GM12878 (cell line): ENCODE measurements around the gene METTL3. TPM values are rescaled to one million over a fixed set of nuclear protein-coding genes. Genes with fewer than 3 reads are reported as not detected.

Experiments used
- BMI1 ChIP-seq: fragments of 450-650 bp; IDR thresholded peaks from 2 replicates; pipeline ENCODE4 v1.6.1; 2016; ENCODE audit warnings: mild to moderate bottlenecking, moderate library complexity, borderline replicate concordance
- ETV6 ChIP-seq, 2 experiments: fragments of 450-650 bp in 1 of 2; IDR thresholded peaks in 1 of 2; conservative IDR thresholded peaks in 1 of 2; 2 replicates each; pipeline ENCODE4 v1.6.1; 2014; ENCODE audit warnings: antibody characterized with exemption in 1 of 2, borderline replicate concordance in 1 of 2, low read depth in 1 of 2, mild to moderate bottlenecking in 1 of 2, moderate library complexity in 1 of 2
- HDAC2 ChIP-seq: fragments of 200-600 bp; sonication (generic); IDR thresholded peaks from 2 replicates; pipeline ENCODE4 v1.6.1; 2017
- IRF3 ChIP-seq: fragments of 450-650 bp; IDR thresholded peaks from 2 replicates; pipeline ENCODE4 v1.6.1; 2014; ENCODE audit warnings: mild to moderate bottlenecking
- ZSCAN29 ChIP-seq: fragments of 450-650 bp; IDR thresholded peaks from 2 replicates; pipeline ENCODE4 v1.6.1; 2017; ENCODE audit warnings: mild to moderate bottlenecking, moderate library complexity
- polyA plus RNA-seq, 11 experiments: library from polyadenylated mRNA; depleted of rRNA in 4 of 11; unstranded in 6 of 11; stranded (reverse) in 5 of 11; fragments of >200 nt; fragmentation: Nextera tagmentation in 4 of 11; fragmentation: Illumina TruSeq in 1 of 11; extraction: Ambion mirVana in 4 of 11; extraction: Trizol in 1 of 11; gene quantifications; 1 replicate in 1 of 11; 2 replicates in 10 of 11; pipeline versions ENCODE4 v1.2.1 to v1.2.3, GENCODE V29; 2011 to 2016; ENCODE audit warnings: inconsistent platforms in 2 of 11, missing spikeins in 2 of 11, low read depth in 1 of 11
- total RNA-seq, 4 experiments: library from RNA; depleted of rRNA in 3 of 4; stranded (reverse); fragments of >200 nt in 3 of 4; fragmentation: Illumina TruSeq in 1 of 4; extraction: Trizol in 1 of 4; gene quantifications; 2 replicates each; pipeline versions ENCODE4 v1.2.1 to v1.2.3, GENCODE V29; 2013 to 2021
- TF ChIP-seq, protein P1 (sequence below): fragments of 450-650 bp; IDR thresholded peaks from 2 replicates; pipeline ENCODE4 v1.6.1; 2017; ENCODE audit warnings: mild to moderate bottlenecking, low read depth, inconsistent platforms; ENCODE audit not compliant: poor library complexity, severe bottlenecking
- TF ChIP-seq, protein P2 (sequence below): fragments of 450-650 bp; conservative IDR thresholded peaks from 2 replicates; pipeline ENCODE4 v1.6.1; 2017; ENCODE audit warnings: mild to moderate bottlenecking, moderate library complexity

METTL3 gene
- total and polyA plus RNA-seq, 10 of the 15 experiments (the other 5 are each of a cell fraction or from before 2014, with no cell fraction given), result 32.8 to 165 (median 65.5) TPM

GRCh38 chr14:21541413-21542074 is 30.4 kb upstream of the METTL3 start (continued):
- TF ChIP-seq, protein P1, sequence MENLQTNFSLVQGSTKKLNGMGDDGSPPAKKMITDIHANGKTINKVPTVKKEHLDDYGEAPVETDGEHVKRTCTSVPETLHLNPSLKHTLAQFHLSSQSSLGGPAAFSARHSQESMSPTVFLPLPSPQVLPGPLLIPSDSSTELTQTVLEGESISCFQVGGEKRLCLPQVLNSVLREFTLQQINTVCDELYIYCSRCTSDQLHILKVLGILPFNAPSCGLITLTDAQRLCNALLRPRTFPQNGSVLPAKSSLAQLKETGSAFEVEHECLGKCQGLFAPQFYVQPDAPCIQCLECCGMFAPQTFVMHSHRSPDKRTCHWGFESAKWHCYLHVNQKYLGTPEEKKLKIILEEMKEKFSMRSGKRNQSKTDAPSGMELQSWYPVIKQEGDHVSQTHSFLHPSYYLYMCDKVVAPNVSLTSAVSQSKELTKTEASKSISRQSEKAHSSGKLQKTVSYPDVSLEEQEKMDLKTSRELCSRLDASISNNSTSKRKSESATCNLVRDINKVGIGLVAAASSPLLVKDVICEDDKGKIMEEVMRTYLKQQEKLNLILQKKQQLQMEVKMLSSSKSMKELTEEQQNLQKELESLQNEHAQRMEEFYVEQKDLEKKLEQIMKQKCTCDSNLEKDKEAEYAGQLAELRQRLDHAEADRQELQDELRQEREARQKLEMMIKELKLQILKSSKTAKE, result no peak
- TF ChIP-seq, protein P2, sequence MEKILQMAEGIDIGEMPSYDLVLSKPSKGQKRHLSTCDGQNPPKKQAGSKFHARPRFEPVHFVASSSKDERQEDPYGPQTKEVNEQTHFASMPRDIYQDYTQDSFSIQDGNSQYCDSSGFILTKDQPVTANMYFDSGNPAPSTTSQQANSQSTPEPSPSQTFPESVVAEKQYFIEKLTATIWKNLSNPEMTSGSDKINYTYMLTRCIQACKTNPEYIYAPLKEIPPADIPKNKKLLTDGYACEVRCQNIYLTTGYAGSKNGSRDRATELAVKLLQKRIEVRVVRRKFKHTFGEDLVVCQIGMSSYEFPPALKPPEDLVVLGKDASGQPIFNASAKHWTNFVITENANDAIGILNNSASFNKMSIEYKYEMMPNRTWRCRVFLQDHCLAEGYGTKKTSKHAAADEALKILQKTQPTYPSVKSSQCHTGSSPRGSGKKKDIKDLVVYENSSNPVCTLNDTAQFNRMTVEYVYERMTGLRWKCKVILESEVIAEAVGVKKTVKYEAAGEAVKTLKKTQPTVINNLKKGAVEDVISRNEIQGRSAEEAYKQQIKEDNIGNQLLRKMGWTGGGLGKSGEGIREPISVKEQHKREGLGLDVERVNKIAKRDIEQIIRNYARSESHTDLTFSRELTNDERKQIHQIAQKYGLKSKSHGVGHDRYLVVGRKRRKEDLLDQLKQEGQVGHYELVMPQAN, result no peak
- no peak for TF ChIP-seq IRF3
- no peak for TF ChIP-seq HDAC2
- no peak for TF ChIP-seq ZSCAN29
- TF ChIP-seq BMI1, result no peak
- no peak for TF ChIP-seq ETV6 (conservative IDR thresholded peaks at IDR 0.05 in 1 of 2, IDR thresholded peaks at IDR 0.05 in 1 of 2; ENCODE audit: borderline replicate concordance in 1 of 2, low read depth in 1 of 2)
